GM21528 (cell line): ENCODE data around the gene TMEM170A.

ENCODE experiments used
- ATAC-seq: cut with Tn5 transposase; IDR thresholded peaks from one replicate; pipeline ENCODE4 v1.9.1; 2021; ENCODE audit warnings: mild to moderate bottlenecking, moderate library complexity; ENCODE audit not compliant: unreplicated experiment, low FRiP score

Gene TMEM170A

GRCh38 chr16:75415169-75415905 is 49.2 kb downstream of the TMEM170A start:
- no peak for ATAC-seq

- no peak for ATAC-seq
These were observed 50.5 kb downstream of the TMEM170A start for GRCh38 chr16:75413951-75414350.

DNA sequence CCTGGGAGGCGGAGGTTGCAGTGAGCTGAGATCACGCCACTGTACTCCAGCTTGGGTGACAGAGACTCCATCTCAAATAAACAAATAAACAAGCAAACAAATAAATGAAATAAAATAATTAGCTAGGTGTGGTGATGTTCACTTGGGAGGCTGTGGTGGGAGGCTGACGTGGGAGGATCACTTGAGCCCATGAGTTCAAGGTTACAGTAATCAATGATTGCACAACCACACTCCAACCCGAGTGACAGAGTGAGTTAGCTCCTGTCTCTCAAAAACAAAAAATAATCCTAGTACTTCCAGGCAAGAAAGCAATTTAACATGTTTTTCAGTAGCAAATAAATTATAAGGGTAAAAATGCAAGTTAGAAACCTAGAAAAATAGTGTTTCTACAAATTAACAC is 57.5 kb downstream of the TMEM170A start:
- no peak for ATAC-seq

DNA sequence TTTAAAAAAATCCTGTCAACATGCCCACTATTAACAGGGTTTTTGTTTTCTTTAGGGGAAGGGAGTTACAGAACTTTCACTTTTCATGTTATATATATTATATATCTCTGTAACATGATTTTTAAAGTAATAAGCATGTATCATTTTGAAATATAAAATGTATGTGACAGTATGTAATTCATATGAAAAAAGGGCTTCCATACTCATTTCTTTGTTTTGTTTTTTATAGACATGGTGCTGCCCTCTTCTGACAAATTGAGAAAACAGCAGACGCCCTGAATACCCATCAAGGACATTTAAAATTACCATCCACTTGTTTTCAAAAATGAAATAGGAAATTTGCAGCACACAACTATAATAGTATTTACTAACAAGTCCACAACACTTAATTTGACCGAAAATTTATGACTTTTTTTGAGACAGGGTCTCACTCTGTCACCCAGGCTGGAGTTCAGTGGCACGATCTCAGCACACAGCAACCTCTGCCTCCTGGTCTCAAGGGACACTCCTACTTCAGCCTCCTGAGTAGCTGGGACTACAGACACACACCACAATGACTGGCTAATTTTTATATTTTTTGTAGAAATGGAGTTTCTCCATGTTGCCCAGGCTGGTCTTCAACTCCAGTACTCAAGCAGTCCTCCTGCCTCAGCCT is 61.5 kb downstream of the TMEM170A start:
- no peak for ATAC-seq

GRCh38 chr16:75402159-75402820 is 62.2 kb downstream of the TMEM170A start:
- ATAC-seq, result no peak

DNA sequence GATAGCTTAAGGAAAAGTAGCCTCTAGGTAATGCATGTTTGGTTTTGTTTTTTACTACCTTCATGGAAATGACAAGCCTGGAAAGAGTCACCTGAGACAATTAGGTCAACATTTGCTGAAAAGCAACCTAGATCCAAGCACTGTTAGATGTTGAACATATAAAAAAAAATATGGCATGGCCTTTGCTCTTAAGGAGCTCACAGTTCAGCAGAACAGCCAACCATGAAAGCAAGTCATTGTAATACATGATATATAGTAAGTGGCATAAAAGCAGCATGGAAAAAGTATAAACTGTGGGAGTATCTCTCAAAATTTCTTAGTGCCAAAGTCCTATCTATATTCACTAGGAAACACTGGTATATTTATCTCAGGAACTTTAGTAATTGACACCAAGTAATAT is 62.8 kb downstream of the TMEM170A start:
- no peak for ATAC-seq

DNA sequence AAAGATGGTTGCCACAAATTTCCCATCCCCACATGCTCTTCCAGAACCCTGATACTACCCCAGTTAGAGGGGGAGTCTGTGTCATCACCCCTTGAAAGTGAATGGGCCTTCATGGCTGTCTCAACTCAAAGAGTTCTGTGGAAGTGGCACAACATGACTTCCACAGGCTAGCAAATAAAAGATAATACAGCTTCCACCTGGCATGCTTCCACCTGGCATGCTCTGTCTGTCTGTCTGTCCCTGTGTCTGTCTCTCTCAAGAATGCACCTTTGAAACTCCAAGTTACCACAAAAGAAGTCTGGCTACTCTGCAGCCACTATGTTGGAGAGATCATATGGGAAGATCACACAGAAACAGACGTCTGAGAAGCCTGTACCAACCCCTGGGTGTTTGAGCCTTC is 66.2 kb downstream of the TMEM170A start:
- ATAC-seq, result no peak

GRCh38 chr16:75394941-75395340 is 69.5 kb downstream of the TMEM170A start:
- ATAC-seq, result no peak
